GM18951 (cell line): Measurements from ENCODE around the gene UGT1A10.
"Not testable (repeated sequence)": the region's sequence is repeated elsewhere in the genome, so short reads cannot be mapped to it uniquely, and the experiment has no call there.

ENCODE experiments used
- POLR2A ChIP-seq: IDR thresholded peaks from 4 replicates; pipeline ENCODE4 v1.6.1; 2011; ENCODE audit warnings: mild to moderate bottlenecking; ENCODE audit not compliant: insufficient read length, insufficient read depth; ENCODE audit errors: extremely low read depth
- in situ Hi-C: fragments of 300-500 bp; cut with MboI; formaldehyde crosslinking; loops from one replicate; pipeline ENCODE4 v1.12.0; 2022; ENCODE audit warnings: low sequenced_read_pairs, mixed read lengths, inconsistent platforms; ENCODE audit not compliant: unreplicated experiment

UGT1A10 gene

DNA sequence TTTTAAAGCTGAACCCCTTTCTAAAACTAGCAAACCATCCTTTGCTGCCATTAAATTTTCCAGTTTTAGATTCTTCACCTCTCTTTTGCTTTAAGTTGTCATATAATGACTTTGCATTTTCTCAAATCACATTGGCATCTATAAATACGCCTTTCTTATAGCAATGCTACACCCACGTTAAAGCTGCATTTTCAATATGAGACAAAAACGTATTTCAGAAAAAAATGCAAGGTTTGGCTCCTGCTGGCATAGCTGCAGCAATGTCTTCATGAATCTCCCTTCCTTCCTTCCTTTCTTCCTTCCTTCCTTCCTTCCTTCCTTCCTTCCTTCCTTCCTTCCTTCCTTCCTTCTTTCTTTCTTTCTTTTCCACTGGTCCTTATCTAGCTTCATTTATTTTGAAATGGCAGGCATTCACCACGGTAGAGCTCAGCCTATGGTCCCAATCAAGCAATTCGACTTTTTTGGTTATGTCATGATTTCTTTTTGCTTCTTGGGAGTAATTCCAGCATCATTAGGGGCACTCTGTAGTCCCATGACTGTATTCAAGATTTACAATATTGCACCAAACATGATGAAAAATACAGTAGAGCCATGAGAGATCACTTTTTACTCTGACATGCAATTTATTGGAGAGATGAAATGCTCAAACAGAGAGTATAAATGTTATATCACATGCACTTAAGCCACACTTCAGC lies 8.8 kb upstream of the UGT1A10 start:
- TF ChIP-seq POLR2A, result no peak
- in situ Hi-C loops, result no loop called here

DNA sequence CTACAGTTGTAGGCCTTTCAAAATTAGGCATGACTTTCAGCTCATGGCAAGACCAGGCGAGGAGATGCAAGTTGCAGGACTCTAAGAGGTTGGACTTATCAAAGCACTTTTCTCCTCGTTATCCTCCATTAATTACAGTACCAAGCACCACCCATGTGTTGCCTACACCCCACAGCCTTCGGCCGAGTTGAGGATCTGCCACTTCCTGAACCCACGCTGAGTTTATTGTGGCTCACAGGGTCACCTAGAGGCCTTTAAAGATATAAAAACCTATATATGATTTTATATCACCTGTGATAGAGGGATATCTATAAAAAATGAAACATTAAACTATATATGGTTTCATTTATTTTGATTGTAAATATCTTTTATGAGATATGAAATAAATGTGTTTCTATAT lies 2.6 kb downstream of the UGT1A10 start:
- in situ Hi-C loops, result no loop called here

DNA sequence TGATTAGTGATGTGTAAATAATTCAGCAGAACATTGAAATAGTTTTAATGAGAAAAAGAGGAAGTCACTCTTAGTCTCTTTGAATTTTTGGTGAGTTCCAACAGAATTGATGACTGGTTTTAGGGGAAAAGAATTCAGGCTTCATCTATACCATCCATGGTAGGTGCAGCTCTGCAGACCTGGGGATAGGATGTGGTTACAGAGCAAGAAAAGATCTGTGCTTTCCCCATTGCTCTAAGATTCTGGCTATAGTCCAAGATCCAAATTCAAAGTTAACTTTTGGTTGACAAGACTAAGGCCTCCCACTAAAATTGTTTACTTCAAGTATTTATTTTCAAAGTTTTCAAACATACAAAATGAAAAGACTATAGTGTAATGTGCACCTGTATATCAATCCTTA lies 3.6 kb downstream of the UGT1A10 start:
- in situ Hi-C loops, result no loop called here
- no peak for TF ChIP-seq POLR2A

More for the DNA sequence above, 2.6 kb downstream of the UGT1A10 start:
- no peak for TF ChIP-seq POLR2A

DNA sequence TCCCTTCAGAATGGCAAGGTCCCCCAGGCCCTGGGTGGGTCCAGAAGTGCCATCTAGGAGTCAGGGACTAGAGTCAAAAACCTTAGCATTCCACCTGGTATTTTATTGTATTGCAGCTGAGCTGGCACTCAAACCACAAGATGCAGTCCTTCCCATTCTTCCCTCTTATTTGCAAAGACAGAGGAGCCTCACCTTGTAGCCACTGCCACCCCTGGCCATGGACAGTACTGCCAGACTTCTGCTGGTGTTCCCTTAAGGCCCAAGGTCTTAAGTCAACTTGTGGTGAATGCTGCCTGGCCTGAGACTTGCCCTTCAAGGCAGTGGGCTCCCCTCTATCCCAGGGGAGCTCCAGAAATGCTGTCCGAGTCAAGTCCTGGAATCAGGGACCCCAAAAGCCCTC lies 6.9 kb downstream of the UGT1A10 start:
- no peak for TF ChIP-seq POLR2A
- in situ Hi-C loops, result no loop called here

DNA sequence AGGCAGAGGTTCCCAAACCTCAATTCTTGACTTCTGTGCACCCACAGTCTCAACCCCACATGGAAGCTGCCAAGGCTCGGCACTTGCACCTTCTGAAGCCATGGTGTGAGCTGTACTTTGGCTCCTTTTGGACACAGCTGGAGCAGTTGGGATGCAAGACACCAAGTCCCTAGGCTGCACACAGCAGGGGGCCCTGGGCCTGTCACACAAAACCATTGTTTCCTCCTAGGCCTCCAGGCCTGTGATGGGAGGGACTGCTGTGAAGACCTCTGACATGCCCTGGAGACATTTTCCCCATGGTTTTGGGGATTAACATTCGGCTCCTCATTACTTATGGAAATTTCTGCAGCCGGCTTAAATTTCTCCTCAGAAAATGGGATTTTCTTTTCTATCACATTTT lies 9.8 kb downstream of the UGT1A10 start:
- in situ Hi-C loops, result not testable (repeated sequence)

DNA sequence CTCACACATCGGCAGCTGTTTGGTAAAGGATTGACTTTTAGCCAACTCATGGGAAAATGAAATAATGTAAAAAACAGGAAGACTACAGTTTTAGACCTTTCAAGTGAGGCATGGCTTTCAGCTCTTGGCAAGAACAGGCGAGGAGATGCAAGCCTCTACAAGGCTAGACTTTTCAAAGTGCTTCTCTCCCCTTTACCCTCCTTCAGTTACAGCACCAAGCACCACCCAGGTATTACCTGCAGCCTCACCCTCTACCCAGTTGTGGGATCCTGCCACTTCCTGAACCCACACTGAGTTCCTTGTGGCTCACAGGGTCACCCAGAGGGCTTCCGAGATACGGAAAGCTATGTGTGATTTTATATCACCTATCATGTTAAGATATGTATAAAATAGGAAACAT lies 14.7 kb downstream of the UGT1A10 start:
- TF ChIP-seq POLR2A, result no peak
- in situ Hi-C loops, result no loop called here

DNA sequence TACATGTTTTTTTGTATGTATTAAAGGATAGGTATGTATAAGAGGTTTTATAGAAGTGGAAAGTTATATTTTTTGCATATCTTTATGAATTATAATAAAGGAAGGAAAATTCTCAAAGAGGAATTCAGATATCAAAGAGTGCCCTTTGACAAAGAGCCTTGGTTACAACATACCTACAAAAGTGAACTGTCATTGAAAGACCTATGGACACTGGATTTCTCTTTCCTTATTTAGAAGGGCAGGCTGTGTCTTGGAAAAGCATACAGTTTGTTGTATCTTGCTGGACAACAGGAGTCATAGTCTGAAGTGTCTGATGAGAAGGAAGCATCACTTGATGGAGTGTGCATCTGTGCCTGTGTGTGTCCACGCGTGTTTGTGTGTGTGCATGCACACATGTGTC lies 15.2 kb downstream of the UGT1A10 start:
- TF ChIP-seq POLR2A, result no peak
- in situ Hi-C loops, result no loop called here

DNA sequence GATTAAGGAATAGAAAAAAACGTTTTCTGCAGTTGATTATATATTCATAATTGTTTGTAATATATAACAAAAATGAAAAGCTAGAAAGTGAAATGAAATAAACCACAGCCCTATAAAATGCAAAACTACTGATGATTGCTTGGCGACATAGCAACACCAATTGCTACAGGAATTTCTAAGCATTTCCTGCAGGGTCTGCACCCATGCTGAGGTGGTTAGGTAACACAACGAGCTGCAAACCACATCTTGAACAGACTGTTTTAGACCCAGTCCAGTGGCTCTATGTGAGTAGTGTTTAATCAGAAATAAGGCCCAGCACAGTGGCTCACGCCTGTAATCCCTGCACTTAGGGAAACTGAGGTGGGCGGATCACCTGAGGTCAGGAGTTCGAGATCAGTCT lies 18.3 kb downstream of the UGT1A10 start:
- no peak for TF ChIP-seq POLR2A
- in situ Hi-C loops, result no loop called here

DNA sequence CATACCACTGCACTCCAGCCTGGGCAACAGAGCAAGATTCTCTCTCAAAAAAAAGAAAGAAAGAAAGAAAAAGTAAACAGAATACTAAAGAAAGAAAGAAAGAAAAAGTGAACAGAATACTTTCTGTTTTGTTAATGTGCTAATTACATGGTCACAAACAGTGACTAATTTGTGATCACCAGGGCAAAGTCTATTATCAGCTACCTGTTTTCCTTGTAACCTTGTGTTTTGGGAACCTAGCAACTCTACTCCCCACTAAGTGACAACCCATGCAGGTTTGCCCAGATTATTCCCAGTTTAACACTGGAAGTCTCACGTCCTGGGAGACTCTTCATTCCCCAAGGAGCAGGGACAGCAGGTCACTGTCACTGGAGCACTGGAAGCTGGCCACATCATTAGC lies 18.8 kb downstream of the UGT1A10 start:
- no peak for TF ChIP-seq POLR2A
- in situ Hi-C loops, result no loop called here

DNA sequence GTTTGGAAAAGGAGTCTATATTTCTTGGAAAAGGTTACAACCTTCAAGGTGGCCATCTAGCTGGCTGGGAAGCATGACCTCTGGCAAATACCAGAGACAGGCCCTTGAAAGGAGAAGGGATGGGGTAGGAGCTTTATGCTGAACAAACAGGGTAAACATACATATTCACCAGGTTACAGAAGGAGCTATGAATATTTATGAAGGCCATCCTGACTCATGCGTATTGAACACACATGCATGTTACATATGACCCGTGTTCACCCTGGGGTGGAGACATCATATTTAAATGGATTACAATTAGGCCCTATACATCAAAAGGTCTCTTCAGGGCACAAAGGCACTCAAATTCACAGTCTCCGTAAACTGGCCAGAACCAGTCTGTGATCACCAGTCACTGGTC lies 19.7 kb downstream of the UGT1A10 start:
- in situ Hi-C loops, result not testable (repeated sequence)

DNA sequence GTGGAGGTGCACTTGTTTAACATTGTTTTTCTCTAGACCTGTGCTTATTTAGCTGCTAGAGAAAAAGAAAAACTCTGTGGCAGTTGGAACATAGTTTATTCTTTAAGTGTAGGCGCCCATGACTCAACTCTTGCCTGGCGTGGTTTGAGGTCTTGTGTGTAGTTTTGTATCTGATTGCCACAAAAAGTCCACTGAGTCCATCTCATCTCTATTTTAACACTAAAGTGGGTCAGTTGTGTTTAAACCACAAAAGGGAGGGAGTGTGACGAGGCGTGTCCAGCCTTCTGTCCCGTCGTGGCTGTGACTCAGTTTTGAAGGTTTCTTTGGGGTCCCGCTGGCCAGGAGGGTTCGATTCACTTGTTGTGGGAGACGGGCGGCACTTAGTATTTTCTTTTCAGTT lies 20.2 kb downstream of the UGT1A10 start:
- no peak for TF ChIP-seq POLR2A
- in situ Hi-C loops, result no loop called here

DNA sequence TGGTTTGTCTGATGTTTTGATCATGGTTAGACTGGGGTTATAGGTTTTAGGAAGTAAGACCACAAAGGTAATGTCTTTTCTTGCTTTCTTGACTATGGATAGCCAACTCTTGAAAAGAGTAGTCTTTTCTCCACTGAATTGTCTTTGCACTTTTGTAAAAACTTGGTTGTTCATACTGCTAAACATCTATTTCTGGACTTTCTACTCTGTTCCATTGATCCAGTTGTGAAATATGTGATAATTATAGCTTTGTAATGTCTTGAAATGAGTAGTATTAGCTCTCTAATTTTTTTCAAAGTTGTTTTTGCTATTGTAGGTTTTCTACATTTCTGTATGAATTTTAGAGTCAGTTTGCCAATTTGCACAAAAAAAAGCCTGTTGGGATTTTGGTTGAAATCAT lies 22.4 kb downstream of the UGT1A10 start:
- no peak for TF ChIP-seq POLR2A
- in situ Hi-C loops, result no loop called here

DNA sequence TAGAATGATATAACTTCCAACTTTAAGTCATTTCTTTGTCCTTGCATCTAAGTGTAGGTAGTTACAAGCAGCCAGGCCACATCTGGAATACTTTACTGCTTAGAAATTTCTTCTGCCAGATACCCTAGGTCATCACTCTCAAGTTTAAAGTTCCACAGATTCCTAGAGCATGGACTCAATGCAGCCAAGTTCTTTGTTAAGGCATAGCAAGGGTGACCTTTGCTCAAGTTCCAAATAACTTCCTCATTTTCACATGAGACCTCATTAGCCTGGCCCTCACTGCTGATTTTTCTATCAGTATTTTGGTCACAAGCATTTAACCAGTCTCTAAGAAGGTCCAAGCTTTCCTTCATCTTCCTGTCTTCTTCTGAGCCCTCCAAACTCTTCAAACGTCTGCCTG lies 27.7 kb downstream of the UGT1A10 start:
- in situ Hi-C loops, result no loop called here
- no peak for TF ChIP-seq POLR2A

DNA sequence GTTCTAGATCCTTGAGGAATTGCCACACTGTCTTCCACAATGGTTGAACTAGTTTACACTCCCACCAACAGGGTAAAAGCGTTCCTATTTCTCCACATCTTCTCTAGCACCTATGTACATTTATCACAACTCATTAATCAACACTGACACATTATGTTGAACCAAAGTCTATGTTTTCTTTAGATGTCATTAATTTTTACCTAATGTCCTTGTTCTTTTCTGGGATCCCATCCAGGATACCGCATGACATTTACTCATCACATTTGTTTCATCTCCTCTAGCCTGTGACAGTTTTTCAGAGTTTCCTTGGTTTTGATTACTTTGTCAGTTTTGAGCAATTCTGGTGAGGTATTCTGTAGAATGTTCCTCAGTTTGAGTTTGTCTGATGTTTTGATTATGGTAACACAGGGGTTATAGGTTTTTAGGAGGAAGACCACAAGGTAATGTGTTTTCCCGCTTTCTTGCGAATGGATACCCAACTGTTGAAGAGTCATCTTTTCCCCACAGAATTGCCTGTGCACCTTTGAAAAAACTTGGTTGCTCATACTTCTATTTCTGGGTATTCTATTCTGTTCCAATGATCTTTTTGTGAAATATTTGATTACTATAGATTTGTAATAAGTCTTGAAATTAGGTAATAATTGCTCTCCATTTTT lies 32.5 kb downstream of the UGT1A10 start:
- in situ Hi-C loops, result no loop called here
- TF ChIP-seq POLR2A, result no peak
